ENCODE measurements around the gene ATRX. TPM values are rescaled to one million over a fixed set of nuclear protein-coding genes. Genes with fewer than 3 reads are reported as not detected.

Gene ATRX
- total and polyA plus RNA-seq, 2 of the 8 experiments (the other 6 are each of a cell fraction or from before 2014, with no cell fraction given) = 28.4 to 97.8 TPM

DNA sequence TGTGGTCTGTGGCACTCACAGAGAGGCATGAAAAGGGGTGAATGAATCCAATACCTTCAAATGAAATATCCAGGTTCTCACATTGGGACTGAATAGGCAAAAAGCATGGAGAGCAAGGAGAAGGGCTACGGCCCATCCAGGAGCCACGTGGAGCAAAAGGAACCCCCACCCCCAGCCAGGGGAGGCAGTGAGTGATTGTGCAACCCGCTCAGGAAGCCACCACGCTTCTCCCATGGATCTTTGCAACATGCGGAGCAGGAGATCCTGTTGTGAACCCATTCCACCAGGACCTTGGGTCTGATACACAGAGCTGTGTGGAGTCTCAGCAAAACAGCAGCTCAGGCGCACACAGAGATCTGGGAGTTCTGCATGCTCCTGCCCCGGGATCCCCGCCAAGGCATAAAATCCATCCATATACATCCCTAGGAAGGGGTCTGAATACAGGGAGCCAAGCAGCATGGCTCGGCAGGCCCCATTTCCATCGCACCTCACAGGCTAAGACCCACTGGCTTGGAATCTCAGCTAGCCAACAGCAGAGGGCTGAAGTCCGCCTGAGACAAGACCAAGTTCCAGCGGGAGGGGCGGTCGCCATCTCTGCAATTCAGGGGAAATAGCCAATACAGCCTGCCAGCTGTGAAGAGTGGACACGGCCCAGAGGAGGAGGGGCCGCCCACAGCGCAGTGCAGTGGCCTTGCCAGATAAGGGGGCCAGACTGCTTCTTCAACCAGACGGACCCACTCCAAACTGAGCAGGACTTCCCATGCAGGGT, 258.6 kb downstream of the ATRX start (continued):
- TF ChIP-seq BRCA1 (IDR thresholded peaks at IDR 0.05; ENCODE audit: low read depth, low read length) (no peak), SIN3A (conservative IDR thresholded peaks at IDR 0.05 in 1 of 2, IDR thresholded peaks at IDR 0.05 in 1 of 2; ENCODE audit: low read depth in 1 of 2, low read length in 2 of 2) (no peak), MAFK (IDR thresholded peaks at IDR 0.05; ENCODE audit: low read depth, low read length) (no peak)

Data from H1 (cell line).